GM18502 (cell line): ENCODE measurements around the gene CDON.
"Not testable (repeated sequence)": the region's sequence is repeated elsewhere in the genome, so short reads cannot be mapped to it uniquely, and the experiment has no call there.

Source experiments
- ATAC-seq: cut with Tn5 transposase; IDR thresholded peaks from one replicate; pipeline ENCODE4 v1.9.1; 2021; ENCODE audit warnings: mild to moderate bottlenecking; ENCODE audit not compliant: unreplicated experiment, poor library complexity

Gene CDON

GRCh38 chr11:126007238-126007637, 55.4 kb downstream of the CDON start:
- ATAC-seq, result no peak

GRCh38 chr11:126006068-126006467, 56.6 kb downstream of the CDON start:
- no peak for ATAC-seq

GRCh38 chr11:126002181-126002580, 60.5 kb downstream of the CDON start:
- no peak for ATAC-seq

- no peak for ATAC-seq
Measured at GRCh38 chr11:125999234-125999880, 63.3 kb downstream of the CDON start.

- no peak for ATAC-seq
Measured at GRCh38 chr11:125998267-125998666, 64.4 kb downstream of the CDON start.

GRCh38 chr11:125995313-125995712, 67.4 kb downstream of the CDON start:
- ATAC-seq, result peak; percentile 80

GRCh38 chr11:125994509-125994908, 68.2 kb downstream of the CDON start:
- ATAC-seq, result no peak

- no peak for ATAC-seq
Measured at GRCh38 chr11:125992893-125993292, 69.8 kb downstream of the CDON start.

- ATAC-seq, result no peak
Measured at GRCh38 chr11:125990244-125990643, 72.4 kb downstream of the CDON start.

- ATAC-seq, result no peak
Measured at GRCh38 chr11:125987066-125987641, 75.5 kb downstream of the CDON start.

- not testable (repeated sequence) for ATAC-seq
Measured at GRCh38 chr11:125985956-125986355, 76.7 kb downstream of the CDON start.

GRCh38 chr11:125982348-125982730, 80.3 kb downstream of the CDON start:
- ATAC-seq, result no peak

GRCh38 chr11:125980436-125980835, 82.2 kb downstream of the CDON start:
- no peak for ATAC-seq

- ATAC-seq, result no peak
Measured at GRCh38 chr11:125979511-125979910, 83.2 kb downstream of the CDON start.

GRCh38 chr11:125978778-125979407, 83.8 kb downstream of the CDON start:
- ATAC-seq, result no peak

GRCh38 chr11:125978181-125978716, 84.4 kb downstream of the CDON start:
- no peak for ATAC-seq

GRCh38 chr11:125977333-125977732, 85.3 kb downstream of the CDON start:
- ATAC-seq, result no peak

GRCh38 chr11:125976156-125976555, 86.5 kb downstream of the CDON start:
- ATAC-seq, result no peak

GRCh38 chr11:125975634-125976033, 87.0 kb downstream of the CDON start:
- ATAC-seq, result no peak

- no peak for ATAC-seq
Measured at GRCh38 chr11:125974284-125974683, 88.4 kb downstream of the CDON start.

GRCh38 chr11:125971618-125972017, 91.0 kb downstream of the CDON start:
- no peak for ATAC-seq

- ATAC-seq, result no peak
Measured at GRCh38 chr11:125968354-125968753, 94.3 kb downstream of the CDON start.
